A549 (cell line): ENCODE measurements around the gene DTHD1.

Source experiments
- JUNB ChIP-seq: fragments of >200 bp; sonication (Bioruptor Twin); formaldehyde crosslinking; IDR thresholded peaks from 2 replicates; pipeline ENCODE4 v1.6.1; 2016
- KDM5A ChIP-seq: fragments of 200-600 bp; sonication (generic); IDR thresholded peaks from 2 replicates; pipeline ENCODE4 v1.6.1; 2016; ENCODE audit warnings: antibody characterized with exemption, mild to moderate bottlenecking
- MAFK ChIP-seq: fragments of 450-650 bp; IDR thresholded peaks from 2 replicates; pipeline ENCODE4 v1.6.1; 2014; ENCODE audit not compliant: partially characterized antibody
- PHF8 ChIP-seq: fragments of 200-600 bp; sonication (generic); IDR thresholded peaks from 2 replicates; pipeline ENCODE4 v1.6.1; 2016; ENCODE audit warnings: low read depth, mild to moderate bottlenecking, antibody characterized with exemption, moderate library complexity, borderline replicate concordance
- RNF2 ChIP-seq: fragments of 200-600 bp; sonication (generic); IDR thresholded peaks from 2 replicates; pipeline ENCODE4 v1.6.1; 2016; ENCODE audit warnings: low read depth, mild to moderate bottlenecking, antibody characterized with exemption, moderate library complexity, borderline replicate concordance
- TF ChIP-seq, protein P1 (sequence below): fragments of >200 bp; sonication (Bioruptor Twin); formaldehyde crosslinking; IDR thresholded peaks from 3 replicates; pipeline ENCODE4 v1.5.1; 2016
- TF ChIP-seq, protein P2 (sequence below): IDR thresholded peaks from 2 replicates; pipeline ENCODE4 v1.6.1; 2012

DNA sequence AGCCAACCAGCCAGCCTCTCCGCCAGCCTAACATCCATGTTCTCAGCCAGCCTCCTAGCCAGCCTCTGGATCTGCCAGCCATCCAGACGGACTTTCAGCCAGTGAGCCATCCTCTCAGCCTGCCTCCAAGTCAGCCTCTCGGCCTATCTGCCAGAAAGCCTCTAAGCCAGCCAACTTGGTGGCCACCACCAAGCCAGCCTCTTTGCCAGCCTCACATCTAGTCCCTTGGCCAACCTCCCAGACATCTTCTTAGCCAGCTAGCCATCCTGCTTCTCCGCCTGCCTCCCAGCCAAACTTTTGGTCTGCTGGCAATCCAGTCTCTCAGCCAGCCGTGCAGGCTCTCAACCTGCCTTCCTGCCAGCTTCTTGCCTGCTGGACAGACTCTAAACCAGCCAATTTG lies 20.7 kb upstream of the DTHD1 start:
- TF ChIP-seq MAFK (no peak), JUNB (no peak), KDM5A (no peak), PHF8 (no peak), RNF2 (no peak)
- TF ChIP-seq, protein P1, sequence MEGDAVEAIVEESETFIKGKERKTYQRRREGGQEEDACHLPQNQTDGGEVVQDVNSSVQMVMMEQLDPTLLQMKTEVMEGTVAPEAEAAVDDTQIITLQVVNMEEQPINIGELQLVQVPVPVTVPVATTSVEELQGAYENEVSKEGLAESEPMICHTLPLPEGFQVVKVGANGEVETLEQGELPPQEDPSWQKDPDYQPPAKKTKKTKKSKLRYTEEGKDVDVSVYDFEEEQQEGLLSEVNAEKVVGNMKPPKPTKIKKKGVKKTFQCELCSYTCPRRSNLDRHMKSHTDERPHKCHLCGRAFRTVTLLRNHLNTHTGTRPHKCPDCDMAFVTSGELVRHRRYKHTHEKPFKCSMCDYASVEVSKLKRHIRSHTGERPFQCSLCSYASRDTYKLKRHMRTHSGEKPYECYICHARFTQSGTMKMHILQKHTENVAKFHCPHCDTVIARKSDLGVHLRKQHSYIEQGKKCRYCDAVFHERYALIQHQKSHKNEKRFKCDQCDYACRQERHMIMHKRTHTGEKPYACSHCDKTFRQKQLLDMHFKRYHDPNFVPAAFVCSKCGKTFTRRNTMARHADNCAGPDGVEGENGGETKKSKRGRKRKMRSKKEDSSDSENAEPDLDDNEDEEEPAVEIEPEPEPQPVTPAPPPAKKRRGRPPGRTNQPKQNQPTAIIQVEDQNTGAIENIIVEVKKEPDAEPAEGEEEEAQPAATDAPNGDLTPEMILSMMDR, result no peak
- TF ChIP-seq, protein P2, sequence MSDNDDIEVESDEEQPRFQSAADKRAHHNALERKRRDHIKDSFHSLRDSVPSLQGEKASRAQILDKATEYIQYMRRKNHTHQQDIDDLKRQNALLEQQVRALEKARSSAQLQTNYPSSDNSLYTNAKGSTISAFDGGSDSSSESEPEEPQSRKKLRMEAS, result no peak
